Liver (tissue), 9 donors: ENCODE measurements around the gene MAP3K3. TPM values are rescaled to one million over a fixed set of nuclear protein-coding genes. Genes with fewer than 3 reads are reported as not detected.

ENCODE experiments used
- DNase-seq: peaks from one replicate; pipeline ENCODE4 v3.0.0-alpha.2; 2017; ENCODE audit warnings: low spot score
- H3K27ac ChIP-seq, 2 donors: one replicate each; pipeline ENCODE4 v1.7.0; 2013; ENCODE audit warnings: inconsistent platforms in 2 of 2, low read length in 2 of 2, control low read depth in 1 of 2, low read depth in 1 of 2, mild to moderate bottlenecking in 1 of 2
- H3K27me3 ChIP-seq, 4 donors: one replicate each; pipeline versions ENCODE4 v1.6.1 to v1.7.0; 2013; ENCODE audit warnings: low read length in 3 of 4, inconsistent platforms in 1 of 4, mild to moderate bottlenecking in 1 of 4, moderate library complexity in 1 of 4; ENCODE audit not compliant: control insufficient read depth in 4 of 4, insufficient read depth in 4 of 4
- H3K36me3 ChIP-seq, 4 donors: one replicate each; pipeline versions ENCODE4 v1.6.1 to v1.7.0; 2013; ENCODE audit warnings: low read length in 3 of 4, mild to moderate bottlenecking in 3 of 4, low read depth in 1 of 4, moderate library complexity in 1 of 4; ENCODE audit not compliant: control insufficient read depth in 4 of 4, insufficient read depth in 3 of 4
- H3K4me1 ChIP-seq, 4 donors: one replicate each; pipeline versions ENCODE4 v1.6.1 to v1.7.0; 2013; ENCODE audit warnings: low read length in 3 of 4, mild to moderate bottlenecking in 3 of 4, moderate library complexity in 1 of 4; ENCODE audit not compliant: control insufficient read depth in 4 of 4, insufficient read depth in 4 of 4
- H3K4me3 ChIP-seq, 3 donors: one replicate each; pipeline versions ENCODE4 v1.6.1 to v1.7.0; 2013; ENCODE audit warnings: low read length in 3 of 3, control low read depth in 1 of 3, low read depth in 1 of 3, mild to moderate bottlenecking in 1 of 3
- H3K9ac ChIP-seq, 2 donors: one replicate each; pipeline ENCODE4 v1.7.0; 2013; ENCODE audit warnings: low read length in 2 of 2, mild to moderate bottlenecking in 2 of 2, moderate library complexity in 2 of 2, control low read depth in 1 of 2, low read depth in 1 of 2
- H3K9me3 ChIP-seq, 4 donors: one replicate each; pipeline versions ENCODE4 v1.6.1 to v1.7.0; 2013; ENCODE audit warnings: low read length in 3 of 4; ENCODE audit not compliant: control insufficient read depth in 4 of 4
- ATF3 ChIP-seq: IDR thresholded peaks from 2 replicates; pipeline ENCODE4 v1.6.1; 2016; ENCODE audit warnings: antibody characterized with exemption
- EGR1 ChIP-seq, 2 donors: IDR thresholded peaks; 2 replicates each; pipeline ENCODE4 v1.6.1; 2016 to 2018; ENCODE audit warnings: antibody characterized with exemption in 2 of 2, low read depth in 2 of 2
- FOXA1 ChIP-seq: IDR thresholded peaks from 2 replicates; pipeline ENCODE4 v1.6.1; 2016; ENCODE audit warnings: antibody characterized with exemption
- FOXA2 ChIP-seq: IDR thresholded peaks from 2 replicates; pipeline ENCODE4 v1.6.1; 2016; ENCODE audit warnings: antibody characterized with exemption
- HNF4A ChIP-seq, 2 donors: conservative IDR thresholded peaks; 2 replicates each; pipeline ENCODE4 v1.6.1; 2016; ENCODE audit warnings: antibody characterized with exemption in 2 of 2, mild to moderate bottlenecking in 2 of 2
- HNF4G ChIP-seq: IDR thresholded peaks from 2 replicates; pipeline ENCODE4 v1.6.1; 2016; ENCODE audit warnings: antibody characterized with exemption
- JUND ChIP-seq, 2 donors: IDR thresholded peaks; 2 replicates each; pipeline ENCODE4 v1.6.1; 2016; ENCODE audit warnings: antibody characterized with exemption in 2 of 2
- MAX ChIP-seq: IDR thresholded peaks from 2 replicates; pipeline ENCODE4 v1.6.1; 2016; ENCODE audit warnings: antibody characterized with exemption
- NR2F2 ChIP-seq: IDR thresholded peaks from 2 replicates; pipeline ENCODE4 v1.6.1; 2016; ENCODE audit warnings: antibody characterized with exemption
- RAD21 ChIP-seq, 2 donors: IDR thresholded peaks; 2 replicates each; pipeline ENCODE4 v1.6.1; 2016; ENCODE audit warnings: antibody characterized with exemption in 2 of 2, mild to moderate bottlenecking in 2 of 2
- RXRA ChIP-seq, 2 donors: IDR thresholded peaks; 2 replicates each; pipeline ENCODE4 v1.6.1; 2017 to 2018; ENCODE audit warnings: antibody characterized with exemption in 2 of 2, mild to moderate bottlenecking in 1 of 2
- TAF1 ChIP-seq: conservative IDR thresholded peaks from 2 replicates; pipeline ENCODE4 v1.6.1; 2016; ENCODE audit warnings: antibody characterized with exemption, mild to moderate bottlenecking
- YY1 ChIP-seq: IDR thresholded peaks from 2 replicates; pipeline ENCODE4 v1.6.1; 2016; ENCODE audit warnings: antibody characterized with exemption, mild to moderate bottlenecking
- WGBS: extraction: QIAGEN DNeasy Blood & Tissue Kit; methylation state at CpG from one replicate; pipeline ENCODE4 v1.1.7; 2013; 5-methylcytosine and 5-hydroxymethylcytosine counted together
- polyA plus RNA-seq, 2 donors: library from polyadenylated mRNA; stranded (reverse) in 1 of 2; unstranded in 1 of 2; fragments of 200-250 nt in 1 of 2; fragments of >200 nt in 1 of 2; fragmentation: Nextera tagmentation in 1 of 2; extraction: Ambion mirVana in 1 of 2; gene quantifications; one replicate each; pipeline versions ENCODE4 v1.2.1 to v1.2.3, GENCODE V29; 2013 to 2015
- total RNA-seq, 2 donors: library from RNA; depleted of rRNA; stranded (reverse); fragments of >200 nt; gene quantifications; one replicate each; pipeline ENCODE4 v1.2.3, GENCODE V29; 2014
- TF ChIP-seq, protein P1 (sequence below): IDR thresholded peaks from 2 replicates; pipeline ENCODE4 v1.6.1; 2016; ENCODE audit warnings: antibody characterized with exemption
- TF ChIP-seq, protein P2 (sequence below): fragments of 150-350 bp; IDR thresholded peaks from 2 replicates; pipeline ENCODE4 v1.5.1; 2017; ENCODE audit warnings: improper control_type of control experiment, low read depth, low read length; ENCODE audit not compliant: missing input control
- donor health status: healthy.
- donor health status: healthy.
- donor health status: healthy.
- donor health status: healthy.
- donor health status: healthy.

Gene MAP3K3
- total and polyA plus RNA-seq, 4 donors = 3.9 to 28.7 (median 11.0) TPM

DNA sequence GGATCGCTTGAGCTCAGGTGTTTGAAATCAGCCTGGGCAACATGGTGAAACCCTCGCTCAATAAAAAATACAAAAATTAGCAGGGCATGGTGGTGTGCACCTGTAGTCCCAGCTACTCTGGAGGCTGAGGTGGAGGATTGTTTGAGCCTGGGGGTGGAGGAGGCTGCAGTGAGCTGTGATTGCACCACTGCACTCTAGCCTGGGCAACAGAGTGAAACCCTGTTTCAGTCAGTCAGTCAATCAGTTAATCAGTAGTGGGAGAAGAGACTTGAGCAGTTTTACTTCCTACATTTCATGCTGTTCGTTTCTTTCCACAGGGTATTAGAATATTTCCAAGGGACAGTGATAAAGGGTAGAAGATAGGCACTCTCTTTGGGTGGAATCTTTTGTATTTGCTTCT lies 8.8 kb downstream of the MAP3K3 start (continued):
- TF ChIP-seq, protein P1, sequence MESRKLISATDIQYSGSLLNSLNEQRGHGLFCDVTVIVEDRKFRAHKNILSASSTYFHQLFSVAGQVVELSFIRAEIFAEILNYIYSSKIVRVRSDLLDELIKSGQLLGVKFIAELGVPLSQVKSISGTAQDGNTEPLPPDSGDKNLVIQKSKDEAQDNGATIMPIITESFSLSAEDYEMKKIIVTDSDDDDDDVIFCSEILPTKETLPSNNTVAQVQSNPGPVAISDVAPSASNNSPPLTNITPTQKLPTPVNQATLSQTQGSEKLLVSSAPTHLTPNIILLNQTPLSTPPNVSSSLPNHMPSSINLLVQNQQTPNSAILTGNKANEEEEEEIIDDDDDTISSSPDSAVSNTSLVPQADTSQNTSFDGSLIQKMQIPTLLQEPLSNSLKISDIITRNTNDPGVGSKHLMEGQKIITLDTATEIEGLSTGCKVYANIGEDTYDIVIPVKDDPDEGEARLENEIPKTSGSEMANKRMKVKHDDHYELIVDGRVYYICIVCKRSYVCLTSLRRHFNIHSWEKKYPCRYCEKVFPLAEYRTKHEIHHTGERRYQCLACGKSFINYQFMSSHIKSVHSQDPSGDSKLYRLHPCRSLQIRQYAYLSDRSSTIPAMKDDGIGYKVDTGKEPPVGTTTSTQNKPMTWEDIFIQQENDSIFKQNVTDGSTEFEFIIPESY = no peak

DNA sequence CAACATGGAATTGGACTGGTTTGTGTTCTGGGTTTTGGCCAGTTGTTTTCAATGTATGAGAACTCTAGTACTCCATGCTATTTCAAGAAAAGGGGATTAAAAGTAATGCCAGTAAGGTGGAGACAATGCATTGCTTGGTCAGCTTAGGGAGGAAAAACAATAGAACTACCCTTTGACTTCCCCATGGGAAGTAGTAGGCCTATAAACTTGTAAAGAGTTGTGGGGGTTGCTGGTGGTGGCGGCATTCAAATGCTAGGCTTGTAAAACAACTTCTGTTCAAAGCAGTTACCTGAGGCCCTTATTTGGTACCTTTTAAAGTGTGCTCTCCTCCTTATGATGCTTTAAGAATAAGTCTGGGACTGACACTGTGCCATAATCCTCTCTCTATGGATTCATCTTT lies 9.4 kb downstream of the MAP3K3 start:
- TF ChIP-seq, protein P1 = no peak
- TF ChIP-seq RXRA (IDR thresholded peaks at IDR 0.05) (no peak), YY1 (no peak), HNF4G (no peak), ATF3 (no peak), MAX (no peak), RAD21 (IDR thresholded peaks at IDR 0.05) (no peak)
- TF ChIP-seq, protein P2, sequence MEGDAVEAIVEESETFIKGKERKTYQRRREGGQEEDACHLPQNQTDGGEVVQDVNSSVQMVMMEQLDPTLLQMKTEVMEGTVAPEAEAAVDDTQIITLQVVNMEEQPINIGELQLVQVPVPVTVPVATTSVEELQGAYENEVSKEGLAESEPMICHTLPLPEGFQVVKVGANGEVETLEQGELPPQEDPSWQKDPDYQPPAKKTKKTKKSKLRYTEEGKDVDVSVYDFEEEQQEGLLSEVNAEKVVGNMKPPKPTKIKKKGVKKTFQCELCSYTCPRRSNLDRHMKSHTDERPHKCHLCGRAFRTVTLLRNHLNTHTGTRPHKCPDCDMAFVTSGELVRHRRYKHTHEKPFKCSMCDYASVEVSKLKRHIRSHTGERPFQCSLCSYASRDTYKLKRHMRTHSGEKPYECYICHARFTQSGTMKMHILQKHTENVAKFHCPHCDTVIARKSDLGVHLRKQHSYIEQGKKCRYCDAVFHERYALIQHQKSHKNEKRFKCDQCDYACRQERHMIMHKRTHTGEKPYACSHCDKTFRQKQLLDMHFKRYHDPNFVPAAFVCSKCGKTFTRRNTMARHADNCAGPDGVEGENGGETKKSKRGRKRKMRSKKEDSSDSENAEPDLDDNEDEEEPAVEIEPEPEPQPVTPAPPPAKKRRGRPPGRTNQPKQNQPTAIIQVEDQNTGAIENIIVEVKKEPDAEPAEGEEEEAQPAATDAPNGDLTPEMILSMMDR = no peak
- H3K36me3 ChIP-seq = peaks cover 0 to 11% (median 7%) of the 10 kb centered on the region in 4 donors
- no peaks in the 10 kb centered on the region for H3K9me3 ChIP-seq
- WGBS = 90% methylated on average over 1 of the region's 1 CpG
- no peaks in the 10 kb centered on the region for H3K27me3 ChIP-seq
- no peak for DNase-seq
- peak overlapping the region in 1 of 2 donors; percentile 45 for H3K27ac ChIP-seq
- no peak overlapping the region for H3K4me3 ChIP-seq
- H3K4me1 ChIP-seq = peaks cover 3 to 26% (median 8%) of the 10 kb centered on the region in 4 donors
- H3K9ac ChIP-seq = no peak overlapping the region

- H3K9me3 ChIP-seq = no peaks in the 10 kb centered on the region
- no peak overlapping the region for H3K4me3 ChIP-seq
- peaks cover 5 to 13% (median 8%) of the 10 kb centered on the region in 4 donors for H3K36me3 ChIP-seq
- DNase-seq = no peak
- peak overlapping the region; percentile 28 to 56 for H3K27ac ChIP-seq
- no peak overlapping the region for H3K9ac ChIP-seq
- H3K4me1 ChIP-seq = peaks cover 3 to 17% (median 8%) of the 10 kb centered on the region in 4 donors
- no peaks in the 10 kb centered on the region for H3K27me3 ChIP-seq
- TF ChIP-seq JUND (IDR thresholded peaks at IDR 0.05) = no peak
- no peak for TF ChIP-seq ATF3
- no peak for TF ChIP-seq EGR1 (IDR thresholded peaks at IDR 0.05; ENCODE audit: low read depth in 2 of 2)
- no peak for TF ChIP-seq MAX
- no peak for TF ChIP-seq FOXA2
- no peak for TF ChIP-seq RAD21 (IDR thresholded peaks at IDR 0.05)
- no peak for TF ChIP-seq RXRA (IDR thresholded peaks at IDR 0.05)
- no peak for TF ChIP-seq FOXA1
- no peak for TF ChIP-seq NR2F2
- no peak for TF ChIP-seq TAF1
- TF ChIP-seq, protein P2 = no peak
- no peak for TF ChIP-seq HNF4A (conservative IDR thresholded peaks at IDR 0.05)
- TF ChIP-seq, protein P1 = no peak
Observed at GRCh38 chr17:63633742-63634141, 11.5 kb downstream of the MAP3K3 start.
